Activated CD4-positive, CD25-positive, alpha-beta regulatory T cell treated with anti-CD3 and anti-CD28 coated beads, Interleukin-2, amount 50 U/mL, for 16 hours (primary cell): ENCODE measurements around the gene TEDC2.
A peak's percentile ranks its signal among the peaks of the same experiment; 100 is the strongest.

Experiments used
- DNase-seq: peaks from one replicate; pipeline ENCODE4 v3.0.0-alpha.2; 2020; ENCODE audit warnings: low read depth, low spot score

Gene TEDC2

GRCh38 chr16:2496223-2497115, 36.6 kb downstream of the TEDC2 start:
- DNase-seq: no peak

GRCh38 chr16:2497116-2497630, 37.3 kb downstream of the TEDC2 start:
- DNase-seq: no peak

GRCh38 chr16:2497695-2498484, 38.0 kb downstream of the TEDC2 start:
- DNase-seq: no peak

GRCh38 chr16:2498531-2499253, 38.8 kb downstream of the TEDC2 start:
- DNase-seq: no peak

- DNase-seq: no peak
These were observed 39.5 kb downstream of the TEDC2 start for GRCh38 chr16:2499454-2499853.

GRCh38 chr16:2499890-2500429, 40.1 kb downstream of the TEDC2 start:
- no peak for DNase-seq

- DNase-seq: no peak
These were observed 40.6 kb downstream of the TEDC2 start for GRCh38 chr16:2500430-2500917.

GRCh38 chr16:2500918-2501750, 41.2 kb downstream of the TEDC2 start:
- DNase-seq: peak; percentile 55

- DNase-seq: no peak
These were observed 42.3 kb downstream of the TEDC2 start for GRCh38 chr16:2501946-2502895.

- no peak for DNase-seq
These were observed 45.8 kb downstream of the TEDC2 start for GRCh38 chr16:2505695-2506094.

- DNase-seq: no peak
These were observed 47.2 kb downstream of the TEDC2 start for GRCh38 chr16:2507052-2507659.

- no peak for DNase-seq
These were observed 47.8 kb downstream of the TEDC2 start for GRCh38 chr16:2507665-2508064.

GRCh38 chr16:2508722-2509400, 49.0 kb downstream of the TEDC2 start:
- no peak for DNase-seq

GRCh38 chr16:2511128-2511800, 51.4 kb downstream of the TEDC2 start:
- no peak for DNase-seq

GRCh38 chr16:2511996-2512734, 52.3 kb downstream of the TEDC2 start:
- DNase-seq: no peak

- no peak for DNase-seq
These were observed 53.0 kb downstream of the TEDC2 start for GRCh38 chr16:2512735-2513404.
